ENCODE measurements around the gene RICTOR.
A peak's percentile ranks its signal among the peaks of the same experiment; 100 is the strongest.

The RICTOR gene

DNA sequence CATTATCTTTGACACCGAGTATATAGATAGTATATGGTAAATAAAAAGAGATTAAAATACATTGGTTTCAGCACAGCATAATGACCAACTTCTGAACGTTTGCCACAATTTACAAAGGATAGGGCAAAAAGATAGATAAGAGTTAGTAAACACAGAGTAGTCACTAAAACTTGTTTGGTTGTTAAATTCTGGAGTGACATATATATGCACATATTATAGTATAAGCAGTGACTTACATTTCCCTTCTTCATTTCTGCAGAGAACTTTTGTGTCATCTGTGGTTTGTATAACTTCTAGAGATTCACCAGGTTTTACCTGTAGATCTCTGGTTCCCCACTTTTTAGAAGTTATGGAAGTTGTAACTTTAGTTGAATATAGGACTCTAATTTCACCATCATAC, 44.4 kb upstream of the RICTOR start:
- DNase-seq (ENCODE audit: low read depth), result no peak
- TF ChIP-seq, protein P1, sequence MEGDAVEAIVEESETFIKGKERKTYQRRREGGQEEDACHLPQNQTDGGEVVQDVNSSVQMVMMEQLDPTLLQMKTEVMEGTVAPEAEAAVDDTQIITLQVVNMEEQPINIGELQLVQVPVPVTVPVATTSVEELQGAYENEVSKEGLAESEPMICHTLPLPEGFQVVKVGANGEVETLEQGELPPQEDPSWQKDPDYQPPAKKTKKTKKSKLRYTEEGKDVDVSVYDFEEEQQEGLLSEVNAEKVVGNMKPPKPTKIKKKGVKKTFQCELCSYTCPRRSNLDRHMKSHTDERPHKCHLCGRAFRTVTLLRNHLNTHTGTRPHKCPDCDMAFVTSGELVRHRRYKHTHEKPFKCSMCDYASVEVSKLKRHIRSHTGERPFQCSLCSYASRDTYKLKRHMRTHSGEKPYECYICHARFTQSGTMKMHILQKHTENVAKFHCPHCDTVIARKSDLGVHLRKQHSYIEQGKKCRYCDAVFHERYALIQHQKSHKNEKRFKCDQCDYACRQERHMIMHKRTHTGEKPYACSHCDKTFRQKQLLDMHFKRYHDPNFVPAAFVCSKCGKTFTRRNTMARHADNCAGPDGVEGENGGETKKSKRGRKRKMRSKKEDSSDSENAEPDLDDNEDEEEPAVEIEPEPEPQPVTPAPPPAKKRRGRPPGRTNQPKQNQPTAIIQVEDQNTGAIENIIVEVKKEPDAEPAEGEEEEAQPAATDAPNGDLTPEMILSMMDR (IDR thresholded peaks at IDR 0.05; ENCODE audit: low read length, missing control alignments), result no peak
- H3K4me3 ChIP-seq (replicated peaks; ENCODE audit: low read depth, low read length), result no peak overlapping the region

DNA sequence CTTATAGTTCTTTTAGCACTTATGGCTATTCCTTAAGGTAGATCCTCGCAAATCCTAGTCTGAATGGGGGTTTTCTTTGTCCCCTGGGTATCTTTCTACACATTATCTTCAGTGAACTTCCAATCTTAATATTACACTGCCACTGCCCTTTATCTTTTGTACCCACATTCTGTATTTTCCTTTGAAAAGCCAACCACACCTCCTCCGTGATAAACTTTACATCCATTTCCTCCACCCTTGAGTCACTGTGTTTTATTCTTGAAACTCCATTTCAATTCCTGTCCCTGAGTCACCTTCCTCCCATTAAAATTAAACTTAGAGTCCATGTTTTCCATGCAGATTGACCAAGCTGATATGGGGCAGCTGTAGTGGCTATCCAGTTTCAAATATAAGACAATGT, 43.2 kb upstream of the RICTOR start:
- H3K4me3 ChIP-seq (replicated peaks; ENCODE audit: low read depth, low read length), result no peak overlapping the region
- TF ChIP-seq, protein P1 (IDR thresholded peaks at IDR 0.05; ENCODE audit: low read length, missing control alignments), result no peak
- DNase-seq (ENCODE audit: low read depth), result peak; percentile 40

DNA sequence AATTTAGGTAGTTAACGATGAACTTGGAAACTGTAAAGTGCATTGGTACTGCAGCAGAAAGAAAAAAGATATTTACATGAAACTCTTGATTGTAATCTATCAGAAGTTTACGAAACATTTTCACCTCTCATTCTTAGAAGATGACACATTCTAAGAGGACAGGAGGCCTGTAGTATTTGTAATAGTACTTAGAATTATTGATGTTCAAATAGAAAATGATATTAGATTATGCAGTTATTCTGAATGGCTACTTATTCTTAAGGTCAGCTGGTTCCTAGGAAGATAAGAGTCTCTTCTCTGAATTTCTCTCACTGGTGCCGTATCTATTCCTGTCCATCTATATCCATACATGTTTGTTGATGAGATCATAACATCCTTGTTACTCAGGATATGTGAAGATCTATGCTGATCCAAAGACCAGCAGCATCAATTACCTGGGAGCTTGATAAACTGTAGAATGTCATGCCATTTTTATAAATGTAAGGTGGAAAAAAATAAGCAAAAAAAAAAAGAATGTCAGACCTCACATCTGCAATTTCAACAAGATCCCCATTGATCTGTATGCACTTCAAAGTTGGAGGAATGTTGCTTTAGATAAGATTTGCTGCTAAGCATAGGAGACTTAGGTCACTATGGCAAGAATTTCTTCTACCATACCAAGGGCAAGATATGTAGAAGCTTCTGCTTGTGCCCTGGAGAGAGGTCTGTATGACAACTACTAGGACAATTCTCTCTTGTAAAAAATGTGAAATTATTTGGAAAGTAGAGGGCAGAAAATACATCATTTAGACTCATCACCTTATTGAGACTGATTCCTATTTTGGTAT, 42.4 kb upstream of the RICTOR start:
- DNase-seq (ENCODE audit: low read depth), result no peak
- no peak overlapping the region for H3K4me3 ChIP-seq (replicated peaks; ENCODE audit: low read depth, low read length)
- TF ChIP-seq, protein P1 (IDR thresholded peaks at IDR 0.05; ENCODE audit: low read length, missing control alignments), result no peak

DNA sequence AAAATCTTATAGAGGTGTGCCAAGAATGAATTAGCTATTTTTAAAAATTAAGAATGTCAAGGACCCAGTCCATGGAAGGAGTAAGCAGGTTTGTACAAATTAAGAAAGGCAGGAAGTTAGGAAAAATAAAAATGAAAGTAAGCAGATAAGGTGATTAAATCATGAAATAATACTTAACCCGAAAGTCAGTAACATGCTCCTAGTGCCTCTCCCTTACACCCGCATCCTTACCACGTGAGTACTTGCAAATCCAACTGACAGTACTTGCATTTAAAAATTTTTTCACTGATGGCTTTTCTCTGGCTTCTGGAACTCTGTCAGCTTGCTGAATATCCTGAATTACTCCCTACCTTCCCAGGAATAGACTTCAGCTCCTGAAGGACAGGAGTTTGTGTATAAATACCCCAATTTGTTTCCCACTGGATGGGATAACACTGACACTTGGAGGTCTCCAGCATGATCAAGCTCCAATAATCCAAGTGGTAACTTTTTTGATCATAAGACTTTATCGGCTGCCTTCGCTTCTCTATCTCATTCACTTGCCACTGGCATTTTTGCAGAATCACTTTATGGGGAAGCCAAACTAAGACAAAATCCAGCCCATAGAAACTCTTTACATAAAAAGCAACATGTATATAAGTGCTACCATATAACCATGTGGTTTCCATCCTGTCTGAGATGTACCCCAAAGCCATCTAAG, 41.6 kb upstream of the RICTOR start:
- no peak overlapping the region for H3K4me3 ChIP-seq (replicated peaks; ENCODE audit: low read depth, low read length)
- TF ChIP-seq, protein P1 (IDR thresholded peaks at IDR 0.05; ENCODE audit: low read length, missing control alignments), result no peak
- no peak for DNase-seq (ENCODE audit: low read depth)

DNA sequence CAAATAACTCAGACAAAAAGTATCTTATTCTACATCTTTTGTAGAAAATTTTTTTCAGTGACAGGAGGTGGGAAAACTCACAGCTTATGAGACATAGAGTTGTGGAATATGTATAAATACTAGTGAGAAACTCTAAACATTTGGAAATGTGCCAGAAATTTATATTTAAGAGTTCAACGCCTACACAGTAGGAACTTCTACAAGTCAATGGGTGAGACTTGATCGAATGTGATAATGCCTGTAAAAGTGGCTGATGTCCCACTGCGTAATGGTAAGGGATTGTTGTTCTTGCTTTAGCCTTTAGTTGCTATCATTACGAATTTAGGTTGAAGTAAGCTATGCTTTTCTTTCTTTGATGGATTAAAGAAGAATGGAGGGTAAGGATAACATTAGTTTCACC, 40.0 kb upstream of the RICTOR start:
- H3K4me3 ChIP-seq (replicated peaks; ENCODE audit: low read depth, low read length), result no peak overlapping the region
- no peak for DNase-seq (ENCODE audit: low read depth)
- TF ChIP-seq, protein P1 (IDR thresholded peaks at IDR 0.05; ENCODE audit: low read length, missing control alignments), result no peak

DNA sequence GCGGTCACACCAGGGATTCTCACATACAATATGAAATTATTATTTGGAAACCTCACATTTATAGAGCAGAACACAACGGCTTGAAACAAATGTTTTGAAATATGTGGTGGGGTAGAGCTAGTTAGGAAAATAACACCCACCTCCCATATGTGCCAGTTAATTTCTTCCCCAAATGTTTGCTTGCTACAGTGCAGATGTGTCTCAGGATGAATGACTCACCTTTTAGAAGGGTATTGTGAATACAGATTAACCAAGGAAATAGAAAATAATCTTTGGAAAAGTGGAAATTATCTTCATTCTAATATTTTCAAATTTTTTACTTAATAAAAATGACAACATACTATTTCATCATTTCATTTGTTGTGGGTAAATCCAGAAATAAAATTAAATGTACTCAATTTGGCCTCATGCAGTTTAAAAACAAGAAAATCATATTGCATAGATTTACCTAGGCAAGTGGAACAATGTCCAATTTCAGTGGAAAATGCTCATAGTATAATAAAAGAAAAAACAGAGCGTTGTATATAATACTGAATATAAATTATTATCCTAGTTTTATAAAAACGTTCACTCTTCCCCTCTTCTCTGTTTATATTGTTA, 39.3 kb upstream of the RICTOR start:
- no peak for DNase-seq (ENCODE audit: low read depth)
- TF ChIP-seq, protein P1 (IDR thresholded peaks at IDR 0.05; ENCODE audit: low read length, missing control alignments), result no peak
- H3K4me3 ChIP-seq (replicated peaks; ENCODE audit: low read depth, low read length), result no peak overlapping the region

Data from fibroblast of pulmonary artery (primary cell).